Keratinocyte (primary cell): ENCODE data around the gene C19orf73. TPM values are rescaled to one million over a fixed set of nuclear protein-coding genes. Genes with fewer than 3 reads are reported as not detected.

Experiments used
- DNase-seq: peaks from one replicate; pipeline ENCODE4 v3.0.0-alpha.2; 2011; ENCODE audit warnings: low read depth, missing footprints, low spot score
- FAIRE-seq: peaks from 2 replicates; lab custom pipeline; 2011; peaks lifted over from hg19 to GRCh38; lab: Jason Lieb, UNC
- H2AFZ ChIP-seq: 2 replicates; pipeline ENCODE4 v1.6.0; 2012; ENCODE audit warnings: low read length, control low read depth, inconsistent platforms; ENCODE audit not compliant: control insufficient read depth
- H3K27ac ChIP-seq: 2 replicates; pipeline ENCODE4 v1.5.1; 2011; ENCODE audit warnings: low read length; ENCODE audit not compliant: control insufficient read depth, insufficient read depth
- H3K27me3 ChIP-seq: 3 replicates; pipeline ENCODE4 v1.6.0; 2011; ENCODE audit warnings: low read length; ENCODE audit not compliant: control insufficient read depth, insufficient read depth; ENCODE audit errors: extremely low read depth
- H3K36me3 ChIP-seq, 2 experiments: 2 replicates in 1 of 2; 3 replicates in 1 of 2; pipeline ENCODE4 v1.5.1; 2011; ENCODE audit warnings: low read length in 2 of 2, mild to moderate bottlenecking in 1 of 2; ENCODE audit not compliant: control insufficient read depth in 2 of 2, insufficient read depth in 2 of 2; ENCODE audit errors: extremely low read depth in 1 of 2
- H3K4me1 ChIP-seq: 3 replicates; pipeline ENCODE4 v1.5.1; 2011; ENCODE audit warnings: low read length; ENCODE audit not compliant: control insufficient read depth, insufficient read depth; ENCODE audit errors: extremely low read depth
- H3K4me2 ChIP-seq: 3 replicates; pipeline ENCODE4 v1.6.0; 2011; ENCODE audit warnings: low read depth, low read length; ENCODE audit not compliant: control insufficient read depth, insufficient read depth; ENCODE audit errors: extremely low read depth
- H3K4me3 ChIP-seq, 3 experiments: fragments of 200-600 bp in 1 of 3; sonication (generic) in 1 of 3; 2 replicates in 2 of 3; 3 replicates in 1 of 3; pipeline ENCODE4 v1.5.1; 2011 to 2016; ENCODE audit warnings: low read length in 3 of 3, mild to moderate bottlenecking in 3 of 3, control low read depth in 2 of 3, inconsistent platforms in 1 of 3, low read depth in 1 of 3, mixed read lengths in 1 of 3, mixed run types in 1 of 3, moderate library complexity in 1 of 3; ENCODE audit not compliant: control insufficient read depth in 2 of 3, insufficient read depth in 2 of 3; ENCODE audit errors: extremely low read depth in 1 of 3
- H3K79me2 ChIP-seq: 2 replicates; pipeline ENCODE4 v1.6.0; 2012; ENCODE audit warnings: low read length; ENCODE audit not compliant: control insufficient read depth, insufficient read depth
- H3K9ac ChIP-seq: 3 replicates; pipeline ENCODE4 v1.6.0; 2011; ENCODE audit warnings: low read length; ENCODE audit not compliant: control insufficient read depth, insufficient read depth; ENCODE audit errors: extremely low read depth
- H3K9me1 ChIP-seq: 3 replicates; pipeline ENCODE4 v1.6.0; 2011; ENCODE audit warnings: low read length; ENCODE audit not compliant: control insufficient read depth, insufficient read depth; ENCODE audit errors: extremely low read depth
- H3K9me3 ChIP-seq: 2 replicates; pipeline ENCODE4 v1.5.1; 2012; ENCODE audit warnings: low read depth, low read length; ENCODE audit not compliant: control insufficient read depth
- H4K20me1 ChIP-seq: 3 replicates; pipeline ENCODE4 v1.6.0; 2011; ENCODE audit warnings: low read length; ENCODE audit not compliant: control insufficient read depth, insufficient read depth; ENCODE audit errors: extremely low read depth
- CTCF ChIP-seq, 3 experiments: IDR thresholded peaks in 1 of 3; conservative IDR thresholded peaks in 1 of 3; optimal IDR thresholded peaks in 1 of 3; 2 replicates in 2 of 3; 3 replicates in 1 of 3; pipeline versions ENCODE3 to v1.5.1; 2011; ENCODE audit warnings: low read length in 3 of 3, mild to moderate bottlenecking in 3 of 3, moderate library complexity in 2 of 3, control low read depth in 1 of 3, inconsistent platforms in 1 of 3; ENCODE audit not compliant: insufficient read depth in 2 of 3; ENCODE audit errors: extremely low read depth in 1 of 3
- EZH2 ChIP-seq: IDR thresholded peaks from one replicate; pipeline ENCODE4 v1.6.1; 2012; ENCODE audit warnings: inconsistent platforms, mild to moderate bottlenecking, low read length, moderate library complexity
- dilution Hi-C: fragments of 300-500 bp; cut with MboI; formaldehyde crosslinking; loops from one replicate; pipeline ENCODE4 v1.7.0; 2020; ENCODE audit warnings: low sequenced_read_pairs; ENCODE audit not compliant: extremely low pct_ligation_motif_present
- polyA plus RNA-seq, 5 experiments: library from polyadenylated mRNA; depleted of rRNA in 3 of 5; stranded (reverse) in 3 of 5; stranded (forward) in 1 of 5; unstranded in 1 of 5; fragments of >200 nt; gene quantifications; 1 replicate in 1 of 5; 2 replicates in 3 of 5; 3 replicates in 1 of 5; pipeline versions ENCODE4 v1.2.1 to v1.2.3, GENCODE V29; 2011 to 2012; ENCODE audit warnings: missing spikeins in 2 of 5, low read depth in 1 of 5, low replicate concordance in 1 of 5

C19orf73 gene
- polyA plus RNA-seq, 1 donor (not counting 4 experiments of a cell fraction or from before 2014, with no cell fraction given): 0.71 TPM

GRCh38 chr19:49160450-49161189, 41.7 kb upstream of the C19orf73 start:
- peaks cover 3% of the 10 kb centered on the region for H4K20me1 ChIP-seq
- no peak for FAIRE-seq
- no peaks in the 10 kb centered on the region for H3K9me3 ChIP-seq
- H3K79me2 ChIP-seq: peaks cover 7% of the 10 kb centered on the region
- no peak overlapping the region for H2AFZ ChIP-seq
- TF ChIP-seq EZH2: no peak
- TF ChIP-seq CTCF (optimal IDR thresholded peaks at IDR 0.05 in 1 of 3, IDR thresholded peaks at IDR 0.05 in 1 of 3, conservative IDR thresholded peaks at IDR 0.05 in 1 of 3; ENCODE audit: extremely low read depth in 1 of 3, insufficient read depth in 2 of 3, low read length in 3 of 3): no peak
- dilution Hi-C loops: no loop called here
- H3K4me3 ChIP-seq: no peak overlapping the region
- H3K9me1 ChIP-seq: no peaks in the 10 kb centered on the region
- no peak overlapping the region for H3K4me2 ChIP-seq
- H3K27ac ChIP-seq: no peak overlapping the region
- H3K27me3 ChIP-seq: no peaks in the 10 kb centered on the region
- peaks cover 6% of the 10 kb centered on the region for H3K4me1 ChIP-seq
- no peak for DNase-seq
- no peak overlapping the region for H3K9ac ChIP-seq
- peaks cover 4 to 11% of the 10 kb centered on the region in 2 experiments for H3K36me3 ChIP-seq

GRCh38 chr19:49157445-49158224, 38.7 kb upstream of the C19orf73 start, which contains the start of gene TRPM4:
Gene TRPM4 (plus strand): TSS chr19:49157792. CDS start chr19:49157867, 75 bp downstream.
- peak within 1 kb of the TSS; percentile 100 for H3K4me2 ChIP-seq
- H3K79me2 ChIP-seq: peaks cover 7% of the 10 kb centered on the region
- no peaks in the 10 kb centered on the region for H4K20me1 ChIP-seq
- peak within 1 kb of the TSS; percentile 66 for H3K27ac ChIP-seq
- H3K9me3 ChIP-seq: no peaks in the 10 kb centered on the region
- no peak for TF ChIP-seq CTCF (optimal IDR thresholded peaks at IDR 0.05 in 1 of 3, IDR thresholded peaks at IDR 0.05 in 1 of 3, conservative IDR thresholded peaks at IDR 0.05 in 1 of 3; ENCODE audit: extremely low read depth in 1 of 3, insufficient read depth in 2 of 3, low read length in 3 of 3)
- no peak for TF ChIP-seq EZH2
- peak within 1 kb of the TSS; percentile 80 to 94 (median 92) for H3K4me3 ChIP-seq
- dilution Hi-C loops: no loop called here
- H3K27me3 ChIP-seq: no peaks in the 10 kb centered on the region
- FAIRE-seq (no peak), DNase-seq (no peak)
- no peaks in the 10 kb centered on the region for H3K9me1 ChIP-seq
- H3K36me3 ChIP-seq: peaks cover 4 to 5% of the 10 kb centered on the region in 2 experiments
- peak within 1 kb of the TSS; percentile 59 for H2AFZ ChIP-seq
- peaks cover 6% of the 10 kb centered on the region for H3K4me1 ChIP-seq
- peak within 1 kb of the TSS; percentile 85 for H3K9ac ChIP-seq
